Neural progenitor cell (in vitro differentiated cells): ENCODE measurements around the gene RUNX3. TPM values are rescaled to one million over a fixed set of nuclear protein-coding genes. Genes with fewer than 3 reads are reported as not detected.
"Not testable (repeated sequence)": the region's sequence is repeated elsewhere in the genome, so short reads cannot be mapped to it uniquely, and the experiment has no call there.

ENCODE experiments used
- DNase-seq: peaks from one replicate; pipeline ENCODE4 v3.0.0-alpha.2; 2016; ENCODE audit warnings: low spot score
- H2AFZ ChIP-seq: fragments of 200-600 bp; sonication (generic); replicated peaks from 2 replicates; pipeline ENCODE4 v1.6.1; 2016; ENCODE audit warnings: antibody characterized with exemption
- H3F3A ChIP-seq: fragments of 200-600 bp; sonication (generic); 2 replicates; pipeline ENCODE4 v1.6.1; 2016; ENCODE audit warnings: antibody characterized with exemption, low read depth
- H3K27ac ChIP-seq: fragments of 200-600 bp; sonication (generic); 2 replicates; pipeline ENCODE4 v1.5.1; 2016; ENCODE audit warnings: mild to moderate bottlenecking
- H3K27me3 ChIP-seq: fragments of 200-600 bp; sonication (generic); 2 replicates; pipeline ENCODE4 v1.6.1; 2016; ENCODE audit warnings: mild to moderate bottlenecking, moderate library complexity
- H3K36me3 ChIP-seq: fragments of 200-600 bp; sonication (generic); 2 replicates; pipeline ENCODE4 v1.5.1; 2016
- H3K4me1 ChIP-seq: fragments of 200-600 bp; sonication (generic); 2 replicates; pipeline ENCODE4 v1.6.1; 2016; ENCODE audit warnings: mixed run types
- H3K4me2 ChIP-seq: fragments of 200-600 bp; sonication (generic); 2 replicates; pipeline ENCODE4 v1.6.1; 2016
- H3K4me3 ChIP-seq: fragments of 200-600 bp; sonication (generic); 2 replicates; pipeline ENCODE4 v1.5.1; 2016
- H3K79me2 ChIP-seq: fragments of 200-600 bp; sonication (generic); 2 replicates; pipeline ENCODE4 v1.6.1; 2016; ENCODE audit warnings: low read depth
- H3K9ac ChIP-seq: fragments of 200-600 bp; sonication (generic); 2 replicates; pipeline ENCODE4 v1.6.1; 2016
- H3K9me3 ChIP-seq: fragments of 200-600 bp; sonication (generic); 2 replicates; pipeline ENCODE4 v1.5.1; 2016; ENCODE audit warnings: low read depth
- H4K20me1 ChIP-seq: fragments of 200-600 bp; sonication (generic); 2 replicates; pipeline ENCODE4 v1.6.1; 2016; ENCODE audit warnings: low read depth
- H3K27ac Mint-ChIP-seq: 3 replicates; pipeline ENCODE4 v1.8.0; 2021; ENCODE audit warnings: mixed read lengths
- H3K27me3 Mint-ChIP-seq: 2 replicates; pipeline ENCODE4 v1.8.0; 2022; ENCODE audit warnings: low read depth, mild to moderate bottlenecking, inconsistent platforms, moderate library complexity, mixed read lengths; ENCODE audit not compliant: insufficient read depth
- H3K36me3 Mint-ChIP-seq: 3 replicates; pipeline ENCODE4 v1.8.0; 2021; ENCODE audit warnings: mixed read lengths
- H3K4me1 Mint-ChIP-seq: 3 replicates; pipeline ENCODE4 v1.8.0; 2021; ENCODE audit warnings: mixed read lengths
- H3K4me3 Mint-ChIP-seq: 3 replicates; pipeline ENCODE4 v1.8.0; 2021; ENCODE audit warnings: mild to moderate bottlenecking, moderate library complexity, mixed read lengths
- H3K9me3 Mint-ChIP-seq: 3 replicates; pipeline ENCODE4 v1.8.0; 2020; ENCODE audit warnings: mixed read lengths
- EZH2 ChIP-seq: fragments of 200-600 bp; sonication (generic); IDR thresholded peaks from 2 replicates; pipeline ENCODE4 v1.6.1; 2017; ENCODE audit warnings: antibody characterized with exemption, mild to moderate bottlenecking, moderate library complexity
- EZH2phosphoT487 ChIP-seq: fragments of 200-600 bp; sonication (generic); IDR thresholded peaks from 2 replicates; pipeline ENCODE4 v1.6.1; 2017; ENCODE audit warnings: antibody characterized with exemption
- total RNA-seq: library from RNA; depleted of rRNA; stranded (reverse); fragments of >200 nt; gene quantifications from 2 replicates; pipeline ENCODE4 v1.2.3, GENCODE V29; 2015; ENCODE audit warnings: low replicate concordance
- TF ChIP-seq, protein P1 (sequence below): fragments of 200-600 bp; sonication (generic); IDR thresholded peaks from 2 replicates; pipeline ENCODE4 v1.5.1; 2017; ENCODE audit warnings: antibody characterized with exemption, mild to moderate bottlenecking

RUNX3 gene
- total RNA-seq, 1 donor from 2014 or later = not detected

GRCh38 chr1:24892188-24893153 is 37.6 kb downstream of the RUNX3 start:
- H3K79me2 ChIP-seq = no peaks in the 10 kb centered on the region
- no peaks in the 10 kb centered on the region for H3K9me3 ChIP-seq
- no peak overlapping the region for H3K4me3 Mint-ChIP-seq
- peaks cover 22% of the 10 kb centered on the region for H3K9me3 Mint-ChIP-seq
- H3K27ac Mint-ChIP-seq = no peak overlapping the region
- TF ChIP-seq, protein P1, sequence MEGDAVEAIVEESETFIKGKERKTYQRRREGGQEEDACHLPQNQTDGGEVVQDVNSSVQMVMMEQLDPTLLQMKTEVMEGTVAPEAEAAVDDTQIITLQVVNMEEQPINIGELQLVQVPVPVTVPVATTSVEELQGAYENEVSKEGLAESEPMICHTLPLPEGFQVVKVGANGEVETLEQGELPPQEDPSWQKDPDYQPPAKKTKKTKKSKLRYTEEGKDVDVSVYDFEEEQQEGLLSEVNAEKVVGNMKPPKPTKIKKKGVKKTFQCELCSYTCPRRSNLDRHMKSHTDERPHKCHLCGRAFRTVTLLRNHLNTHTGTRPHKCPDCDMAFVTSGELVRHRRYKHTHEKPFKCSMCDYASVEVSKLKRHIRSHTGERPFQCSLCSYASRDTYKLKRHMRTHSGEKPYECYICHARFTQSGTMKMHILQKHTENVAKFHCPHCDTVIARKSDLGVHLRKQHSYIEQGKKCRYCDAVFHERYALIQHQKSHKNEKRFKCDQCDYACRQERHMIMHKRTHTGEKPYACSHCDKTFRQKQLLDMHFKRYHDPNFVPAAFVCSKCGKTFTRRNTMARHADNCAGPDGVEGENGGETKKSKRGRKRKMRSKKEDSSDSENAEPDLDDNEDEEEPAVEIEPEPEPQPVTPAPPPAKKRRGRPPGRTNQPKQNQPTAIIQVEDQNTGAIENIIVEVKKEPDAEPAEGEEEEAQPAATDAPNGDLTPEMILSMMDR = no peak
- TF ChIP-seq EZH2phosphoT487 (no peak), EZH2 (no peak)
- H3K4me1 ChIP-seq = no peaks in the 10 kb centered on the region
- no peak overlapping the region for H3K4me3 ChIP-seq
- peaks cover 2% of the 10 kb centered on the region for H3K36me3 Mint-ChIP-seq
- no peak overlapping the region for H2AFZ ChIP-seq
- no peak overlapping the region for H3K27ac ChIP-seq
- H4K20me1 ChIP-seq = no peaks in the 10 kb centered on the region
- no peaks in the 10 kb centered on the region for H3K27me3 ChIP-seq
- no peak overlapping the region for H3K9ac ChIP-seq
- H3K36me3 ChIP-seq = no peaks in the 10 kb centered on the region
- no peaks in the 10 kb centered on the region for H3K4me1 Mint-ChIP-seq
- H3F3A ChIP-seq = no peaks in the 10 kb centered on the region
- no peak for DNase-seq
- no peak overlapping the region for H3K4me2 ChIP-seq
- peaks cover 5% of the 10 kb centered on the region for H3K27me3 Mint-ChIP-seq

- not testable (repeated sequence) for H3K4me3 ChIP-seq, H3K4me1 Mint-ChIP-seq, H3F3A ChIP-seq, DNase-seq, H3K27me3 Mint-ChIP-seq, H3K27ac Mint-ChIP-seq, H2AFZ ChIP-seq, H3K4me3 Mint-ChIP-seq, H4K20me1 ChIP-seq, H3K4me2 ChIP-seq, H3K36me3 ChIP-seq, H3K9ac ChIP-seq, H3K27me3 ChIP-seq, H3K27ac ChIP-seq, H3K4me1 ChIP-seq, H3K79me2 ChIP-seq, H3K9me3 ChIP-seq, H3K36me3 Mint-ChIP-seq
- H3K9me3 Mint-ChIP-seq = peaks cover 22% of the 10 kb centered on the region
Measured at GRCh38 chr1:24891367-24891766, 38.7 kb downstream of the RUNX3 start.

GRCh38 chr1:24890887-24891286 is 39.2 kb downstream of the RUNX3 start:
- Histone ChIP-seq H3K4me2 (no peak overlapping the region), H4K20me1 (no peaks in the 10 kb centered on the region), H3K36me3 (no peaks in the 10 kb centered on the region), H3K4me1 (no peaks in the 10 kb centered on the region), H3K4me3 (no peak overlapping the region), H3K9me3 (no peaks in the 10 kb centered on the region), H3F3A (no peaks in the 10 kb centered on the region), H2AFZ (no peak overlapping the region), H3K27me3 (no peaks in the 10 kb centered on the region), H3K9ac (no peak overlapping the region), H3K27ac (no peak overlapping the region), H3K79me2 (no peaks in the 10 kb centered on the region)
- Mint-ChIP-seq H3K36me3 (peaks cover 2% of the 10 kb centered on the region), H3K4me1 (no peaks in the 10 kb centered on the region), H3K27ac (no peak overlapping the region), H3K9me3 (peaks cover 22% of the 10 kb centered on the region), H3K27me3 (peaks cover 9% of the 10 kb centered on the region), H3K4me3 (no peak overlapping the region)
- TF ChIP-seq EZH2 = no peak
- TF ChIP-seq, protein P1 = no peak
- TF ChIP-seq EZH2phosphoT487 = no peak
- DNase-seq = no peak
